HG03457 (cell line): ENCODE measurements around the gene LIPH.
"Not testable (repeated sequence)": the region's sequence is repeated elsewhere in the genome, so short reads cannot be mapped to it uniquely, and the experiment has no call there.

Experiments used
- ATAC-seq: cut with Tn5 transposase; IDR thresholded peaks from one replicate; pipeline ENCODE4 v1.9.1; 2021; ENCODE audit warnings: moderate number of reproducible peaks; ENCODE audit not compliant: unreplicated experiment

The LIPH gene

GRCh38 chr3:185552358-185552877 is at the start of gene LIPH:
LIPH (minus strand) TSS chr3:185552588; CDS start chr3:185552471, 117 bp downstream.
- peak; percentile 79 for ATAC-seq

GRCh38 chr3:185595526-185595925 is 43.1 kb upstream of the LIPH start:
- no peak for ATAC-seq

GRCh38 chr3:185594073-185594472 is 41.7 kb upstream of the LIPH start:
- no peak for ATAC-seq

GRCh38 chr3:185586686-185587039 is 34.3 kb upstream of the LIPH start:
- no peak for ATAC-seq

GRCh38 chr3:185585859-185586685 is 33.7 kb upstream of the LIPH start, which contains the start of gene SENP2:
SENP2 (plus strand) TSS chr3:185586295; CDS start chr3:185586414, 119 bp downstream.
- peak; percentile 94 for ATAC-seq

GRCh38 chr3:185585518-185585858 is 33.1 kb upstream of the LIPH start:
- no peak for ATAC-seq

GRCh38 chr3:185584686-185585085 is 32.3 kb upstream of the LIPH start:
- ATAC-seq, result no peak

GRCh38 chr3:185583925-185584324 is 31.5 kb upstream of the LIPH start:
- ATAC-seq, result no peak

GRCh38 chr3:185582871-185583270 is 30.5 kb upstream of the LIPH start:
- ATAC-seq, result no peak

- ATAC-seq, result no peak
Measured at GRCh38 chr3:185582236-185582635, 29.8 kb upstream of the LIPH start.

GRCh38 chr3:185575108-185575869 is 22.9 kb upstream of the LIPH start:
- not testable (repeated sequence) for ATAC-seq

GRCh38 chr3:185572183-185572582 is 19.8 kb upstream of the LIPH start:
- ATAC-seq, result no peak

GRCh38 chr3:185561958-185562357 is 9.6 kb upstream of the LIPH start:
- ATAC-seq, result no peak

- ATAC-seq, result no peak
Measured at GRCh38 chr3:185561374-185561943, 9.1 kb upstream of the LIPH start.

GRCh38 chr3:185560676-185561075 is 8.3 kb upstream of the LIPH start:
- no peak for ATAC-seq

- ATAC-seq, result no peak
Measured at GRCh38 chr3:185559706-185560090, 7.3 kb upstream of the LIPH start.

- ATAC-seq, result no peak
Measured at GRCh38 chr3:185558395-185558794, 6.0 kb upstream of the LIPH start.

GRCh38 chr3:185556640-185557039 is 4.3 kb upstream of the LIPH start:
- not testable (repeated sequence) for ATAC-seq

GRCh38 chr3:185555860-185556347 is 3.5 kb upstream of the LIPH start:
- ATAC-seq, result no peak

GRCh38 chr3:185555101-185555501 is 2.7 kb upstream of the LIPH start:
- no peak for ATAC-seq

- no peak for ATAC-seq
Measured at GRCh38 chr3:185549651-185550111, 2.7 kb downstream of the LIPH start.
